ENCODE measurements around the gene EAF2.
"Not testable (repeated sequence)": the region's sequence is repeated elsewhere in the genome, so short reads cannot be mapped to it uniquely, and the experiment has no call there.

The EAF2 gene

DNA sequence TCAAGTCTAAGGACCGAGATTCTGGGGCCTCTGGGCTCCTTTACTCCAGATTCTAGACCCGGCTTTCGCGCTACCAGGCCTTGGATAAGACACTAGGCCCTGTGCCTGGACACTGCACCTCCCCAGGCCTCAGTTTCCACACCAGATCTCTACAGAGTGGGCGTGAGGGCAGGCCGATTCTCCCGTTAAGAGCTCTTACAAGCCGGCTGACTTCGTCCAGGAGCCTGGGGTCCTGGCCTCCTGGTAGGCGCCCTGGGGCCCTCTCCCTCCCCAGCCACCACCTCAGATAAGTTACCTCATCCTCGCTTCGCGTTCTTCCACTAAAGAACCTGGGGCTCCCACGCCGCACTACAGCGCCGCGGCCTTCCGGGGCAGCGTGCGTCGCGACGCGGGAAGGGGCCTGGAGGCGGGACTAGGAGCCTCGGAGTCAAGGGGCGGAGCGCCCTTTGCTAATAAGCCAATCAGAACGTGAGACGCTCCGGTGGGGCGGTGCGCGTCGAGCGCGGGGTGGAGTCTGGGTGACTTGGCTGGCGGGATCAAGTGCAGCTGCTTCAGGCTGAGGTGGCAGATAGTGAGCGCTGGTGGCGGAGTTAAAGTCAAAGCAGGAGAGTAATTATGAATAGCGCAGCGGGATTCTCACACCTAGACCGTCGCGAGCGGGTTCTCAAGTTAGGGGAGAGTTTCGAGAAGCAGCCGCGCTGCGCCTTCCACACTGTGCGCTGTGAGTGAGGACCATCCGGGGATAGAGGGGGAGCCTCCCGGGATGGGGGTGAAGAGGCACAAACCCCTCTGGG, at the start of gene EAF2, which contains the start of gene IQCB1:
Gene EAF2 (plus strand): TSS at position 539 of the 794 bp plus-strand sequence. CDS start 77 bp downstream, at position 616.
Gene IQCB1 (minus strand): TSS at position 390 of the 794 bp plus-strand sequence. CDS start 6,100 bp downstream, outside the sequence.
- DNase-seq, result peak; percentile 96

DNA sequence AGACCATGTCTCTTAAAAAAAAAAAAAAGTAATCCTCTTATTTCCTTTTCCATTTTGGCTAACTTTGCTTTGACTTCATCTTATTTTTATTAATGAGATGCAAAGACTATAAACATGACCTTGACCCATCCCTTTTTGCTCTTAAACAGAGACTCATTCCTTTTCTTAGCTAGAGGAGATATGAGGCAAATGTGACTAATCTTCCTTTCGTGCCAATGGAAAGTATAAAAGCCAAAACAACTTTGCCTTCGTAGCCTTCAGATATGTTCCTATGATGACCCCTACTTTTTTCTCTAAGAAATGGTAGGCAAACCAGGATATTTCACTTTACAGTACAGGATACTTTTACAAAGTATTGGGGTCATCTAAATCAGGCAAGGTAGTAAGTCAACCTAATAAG, 48.5 kb upstream of the EAF2 start:
- no peak for DNase-seq

DNA sequence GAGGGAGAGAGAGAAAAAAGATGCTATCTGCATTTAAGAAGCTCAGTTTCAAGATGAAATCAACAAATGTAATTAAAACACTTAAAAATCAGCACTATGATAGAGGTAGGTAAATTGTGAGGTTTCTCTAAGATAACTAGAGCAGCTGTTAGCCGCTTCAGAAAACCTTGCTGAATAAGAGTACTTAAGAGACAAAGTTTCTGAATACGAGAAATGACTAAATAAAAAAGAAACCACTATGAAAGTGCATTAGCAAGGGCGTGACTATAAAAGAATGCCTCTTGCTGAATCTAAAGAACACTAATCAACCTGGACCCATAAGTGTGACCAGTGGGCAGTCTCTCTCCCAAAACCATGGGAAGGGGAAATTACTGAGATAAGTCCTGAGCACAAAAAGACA, 41.9 kb upstream of the EAF2 start:
- DNase-seq, result no peak

DNA sequence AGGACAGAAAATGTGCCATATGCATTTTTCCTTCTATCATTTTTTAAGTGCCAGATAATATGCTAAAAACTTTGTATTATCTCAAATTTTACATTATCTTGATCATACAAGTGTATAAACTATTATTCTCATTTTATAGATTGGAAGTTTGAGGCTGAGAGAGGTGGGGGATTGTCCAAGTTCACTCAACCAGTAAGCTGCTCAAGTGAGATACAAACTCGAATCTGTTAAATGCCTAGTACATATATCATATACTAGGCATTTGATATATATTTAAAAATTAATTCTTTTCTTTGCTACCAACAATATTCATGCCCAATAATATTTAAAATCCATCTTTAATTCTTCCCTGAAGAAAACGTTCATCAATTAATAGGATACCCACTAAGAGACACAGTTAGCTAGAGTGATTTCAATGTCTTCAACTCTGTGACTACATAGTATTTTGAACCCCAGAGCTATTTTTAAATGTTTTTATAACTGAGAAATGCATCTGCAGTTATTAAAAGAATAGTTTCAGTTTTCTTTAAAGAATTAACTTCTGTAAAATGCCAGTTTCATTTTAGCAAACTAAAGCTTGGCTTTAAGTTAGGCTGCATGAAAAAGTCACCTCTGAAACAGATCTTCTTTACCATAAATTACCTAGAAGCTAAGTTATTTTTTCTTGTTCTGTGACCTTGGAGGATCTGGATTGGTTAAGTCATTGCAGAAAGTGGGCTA, 40.6 kb upstream of the EAF2 start:
- DNase-seq, result no peak

DNA sequence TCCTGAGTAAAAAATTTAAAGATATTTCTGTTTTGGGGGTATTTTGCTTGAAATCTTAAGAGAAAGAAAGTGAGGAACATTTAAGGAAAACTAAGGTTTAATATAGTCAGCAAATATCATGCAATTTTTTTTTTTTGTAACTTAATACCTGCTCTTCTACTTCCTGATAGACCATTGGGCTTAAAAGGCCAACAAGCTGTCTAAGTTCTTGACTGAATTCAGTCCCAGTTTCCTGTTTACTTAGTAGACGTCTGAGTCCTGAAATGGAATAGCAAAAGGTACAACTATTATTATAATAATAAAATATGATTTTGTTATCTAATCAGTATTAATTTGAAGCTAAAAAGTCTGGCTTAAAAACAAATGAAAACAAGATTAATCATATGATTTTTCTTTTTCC, 38.0 kb upstream of the EAF2 start:
- no peak for DNase-seq

DNA sequence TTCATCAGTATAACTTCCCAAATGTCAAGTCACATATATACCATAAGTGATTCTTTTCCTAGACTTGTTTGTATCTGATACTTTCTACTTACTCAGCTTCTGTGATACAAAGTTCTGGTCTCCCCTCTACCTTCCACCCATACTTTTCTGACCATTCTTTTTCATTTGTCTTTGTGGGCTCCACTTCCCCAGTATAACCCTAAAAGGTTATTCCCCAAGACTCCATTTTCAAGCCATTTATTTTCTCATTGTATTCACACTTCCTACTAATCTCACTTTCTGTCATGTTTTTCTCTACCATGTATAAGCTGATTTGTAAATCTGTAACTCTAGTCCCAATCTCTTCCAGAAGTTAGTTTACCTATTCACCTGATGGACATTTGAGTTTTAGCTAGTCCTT, 34.1 kb upstream of the EAF2 start:
- no peak for DNase-seq

DNA sequence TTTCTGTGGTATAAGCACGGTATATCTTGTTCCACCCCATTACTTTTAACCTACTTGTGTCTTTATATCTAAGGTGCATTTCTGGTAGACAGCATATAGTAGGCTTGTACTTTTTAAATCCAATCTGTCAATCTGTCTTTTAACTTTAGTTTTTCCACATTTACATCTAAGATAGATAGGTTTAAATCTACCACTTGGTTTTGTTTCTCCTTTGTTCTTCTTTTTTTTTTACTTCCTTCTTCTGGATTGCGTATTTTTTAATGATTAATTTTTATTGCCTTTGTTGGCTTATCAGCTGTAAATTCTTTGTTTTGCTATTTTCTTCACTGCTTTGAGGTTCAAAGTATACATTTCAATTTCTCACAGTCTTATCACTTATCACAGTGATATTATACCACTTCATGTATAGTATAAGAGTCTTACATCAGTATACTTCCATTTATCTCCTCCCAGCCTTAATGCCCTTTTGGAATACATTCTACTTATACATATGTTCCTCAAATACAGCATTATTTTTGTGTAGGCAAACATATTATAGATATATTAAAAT, 31.2 kb upstream of the EAF2 start:
- DNase-seq, result no peak

DNA sequence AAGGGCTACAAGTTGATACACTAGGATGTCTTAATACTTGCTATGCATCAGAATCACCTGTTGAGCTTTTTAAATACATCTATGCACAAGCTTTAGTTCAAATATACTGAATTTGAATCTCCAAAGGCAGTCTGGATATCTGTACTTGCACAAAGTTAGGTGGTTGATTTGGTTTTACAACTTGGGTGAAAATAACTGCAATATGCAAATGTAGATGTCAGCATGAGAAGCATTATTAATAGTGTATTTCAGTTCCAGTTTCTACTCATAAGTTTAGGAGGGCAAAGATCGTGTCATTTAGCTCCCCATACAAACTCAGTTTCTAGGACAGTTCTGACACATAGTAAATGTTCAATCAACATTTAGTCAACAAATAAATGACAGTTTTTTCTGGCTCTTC, 25.8 kb upstream of the EAF2 start:
- DNase-seq, result no peak

DNA sequence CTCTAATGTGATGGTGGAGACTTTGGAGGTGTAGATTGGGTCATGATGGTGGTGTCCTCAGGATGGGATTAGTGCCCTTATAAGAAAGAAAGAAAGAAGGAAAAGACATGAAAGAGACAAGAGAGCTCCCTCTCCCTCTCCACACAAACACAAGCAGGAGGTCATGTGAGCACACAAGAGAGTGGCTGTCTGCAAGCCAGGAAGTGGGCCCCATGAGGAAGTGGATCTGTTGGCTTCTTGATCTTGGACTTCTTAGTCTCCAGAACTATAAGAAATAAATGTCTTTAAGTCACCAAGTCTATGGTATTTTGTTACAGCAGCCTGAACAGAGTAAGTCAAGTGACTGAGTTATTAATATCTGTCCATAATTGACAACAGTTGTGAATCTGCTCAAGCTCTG, 17.3 kb upstream of the EAF2 start:
- no peak for DNase-seq

DNA sequence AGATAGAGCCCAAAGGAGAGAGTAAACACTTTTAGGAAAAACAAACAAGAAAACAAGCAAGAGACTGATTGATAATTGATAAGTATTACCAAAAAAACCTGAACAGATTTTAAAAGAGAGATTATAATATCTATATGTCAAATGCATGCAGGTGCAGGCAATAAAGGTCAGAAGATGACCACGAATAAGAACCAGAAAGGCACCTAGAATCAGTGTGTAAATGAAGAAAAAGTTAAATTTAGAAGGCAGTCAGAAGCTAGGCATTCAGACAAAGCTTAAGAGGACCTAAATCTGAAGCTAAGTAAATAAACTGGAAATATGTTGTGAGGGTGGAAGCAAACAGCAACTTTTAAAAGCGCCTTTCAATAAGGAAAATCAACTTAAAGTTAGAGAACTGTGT, 16.4 kb upstream of the EAF2 start:
- no peak for DNase-seq

DNA sequence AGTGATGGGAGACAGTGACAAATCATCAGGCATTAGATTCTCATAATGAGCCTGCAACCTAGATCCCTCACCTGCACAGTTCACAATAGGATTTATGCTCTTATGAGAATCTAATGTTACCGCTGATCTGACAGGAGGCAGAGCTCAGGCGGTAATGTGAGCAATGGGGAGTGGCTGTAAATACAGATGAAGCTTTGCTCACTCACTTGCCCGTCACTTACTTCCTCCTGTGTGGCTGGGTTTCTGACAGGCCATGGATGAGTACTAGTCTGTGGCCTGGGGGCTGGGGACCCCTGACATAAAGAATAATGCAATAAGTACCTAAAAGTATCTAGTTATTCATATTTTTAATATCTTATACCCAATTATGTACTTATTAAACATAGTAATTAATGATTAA, 15.8 kb upstream of the EAF2 start:
- DNase-seq, result no peak

DNA sequence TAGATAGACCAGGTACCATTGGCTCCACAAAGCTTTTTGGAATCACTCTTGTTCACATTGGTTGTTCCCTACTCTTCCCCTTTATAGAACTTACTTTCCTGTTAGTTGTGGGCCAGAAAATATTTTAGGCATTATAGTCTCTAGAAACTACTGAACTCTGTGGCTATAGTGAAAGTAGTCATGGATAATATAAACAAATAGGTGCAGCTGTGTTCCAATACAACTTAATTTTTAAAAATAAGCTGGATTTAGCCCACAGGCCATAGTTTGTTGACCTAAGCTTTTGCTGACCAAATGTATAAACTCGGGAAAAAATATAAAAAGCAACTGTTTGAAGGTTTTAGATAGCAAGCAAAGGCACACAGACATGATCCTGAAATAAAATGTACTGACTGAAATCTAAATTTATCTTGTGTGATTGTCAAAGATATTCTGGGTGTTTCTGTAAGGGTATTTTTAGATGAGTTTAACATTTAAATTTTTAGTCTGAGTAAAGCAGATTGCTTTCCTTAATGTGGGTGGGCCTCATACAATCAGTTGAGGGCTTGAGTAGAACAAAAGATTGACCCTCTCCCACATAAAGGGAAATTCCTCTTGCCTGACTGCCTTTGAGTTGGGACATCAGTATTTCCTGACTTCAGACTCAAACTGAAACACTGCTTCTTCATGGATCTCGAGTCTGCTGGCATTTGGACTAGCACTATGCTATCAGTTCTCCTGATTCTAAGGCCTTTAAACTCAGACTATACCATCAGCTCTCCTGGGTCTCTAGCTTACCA, 13.4 kb upstream of the EAF2 start:
- no peak for DNase-seq

DNA sequence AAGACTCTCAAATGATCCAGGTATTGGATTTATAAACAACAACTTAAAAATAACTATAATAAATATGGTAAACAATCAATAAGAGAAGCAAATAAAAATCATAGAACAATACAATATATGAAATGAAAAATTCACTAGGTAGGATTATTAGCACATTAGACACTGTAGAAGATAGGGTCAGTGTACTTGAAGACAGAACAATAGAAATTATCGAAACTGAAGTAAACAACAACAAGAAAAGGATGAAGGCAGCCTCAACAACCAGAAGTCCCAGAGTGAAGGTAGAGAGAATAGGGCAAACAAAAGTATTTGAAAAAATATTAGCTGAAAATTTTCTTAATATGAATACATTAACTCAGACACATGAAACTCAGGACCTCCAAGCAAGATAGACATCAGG, 12.0 kb upstream of the EAF2 start:
- DNase-seq, result no peak

DNA sequence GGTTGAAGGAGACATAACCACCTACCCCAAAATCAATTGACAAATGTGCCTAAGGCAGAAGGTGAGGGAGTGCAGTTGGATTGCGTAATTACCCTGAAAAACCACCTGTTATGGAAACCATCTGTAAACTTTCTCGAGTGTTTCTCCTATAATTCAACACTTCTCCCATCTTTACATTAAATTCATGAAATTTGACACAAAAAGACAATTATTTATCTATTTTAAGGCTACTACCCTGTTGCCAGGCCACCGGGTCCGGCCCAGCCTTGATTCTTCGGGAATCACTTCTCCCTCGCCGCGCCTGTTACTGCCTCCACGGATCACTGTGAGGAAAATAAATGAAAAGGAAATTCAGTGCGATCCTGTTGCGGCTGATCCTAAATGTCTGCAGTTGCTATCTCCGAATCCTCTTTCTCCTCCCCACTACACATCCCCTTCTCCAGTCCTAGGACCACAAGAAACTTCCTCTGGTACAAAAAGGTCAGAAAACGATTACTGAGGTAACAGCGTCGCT, 795 bp upstream of the EAF2 start:
- DNase-seq, result no peak

DNA sequence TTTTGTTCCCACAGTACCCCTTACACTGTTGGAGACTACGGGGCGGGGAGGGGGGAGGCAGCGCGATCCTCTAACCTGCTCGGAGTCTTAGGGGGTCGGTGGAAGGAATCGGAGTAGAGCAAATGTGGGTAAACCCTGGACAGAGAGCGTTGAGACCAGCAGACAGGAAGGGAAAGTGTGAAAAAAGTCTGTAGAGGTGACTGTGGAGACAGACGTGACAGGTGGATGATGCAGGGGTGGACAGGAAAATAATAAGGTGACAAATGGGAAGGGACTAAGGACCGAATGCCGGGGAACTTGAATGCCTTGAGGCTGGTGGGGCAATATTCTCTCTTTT, 424 bp downstream of the EAF2 start:
- DNase-seq, result no peak

DNA sequence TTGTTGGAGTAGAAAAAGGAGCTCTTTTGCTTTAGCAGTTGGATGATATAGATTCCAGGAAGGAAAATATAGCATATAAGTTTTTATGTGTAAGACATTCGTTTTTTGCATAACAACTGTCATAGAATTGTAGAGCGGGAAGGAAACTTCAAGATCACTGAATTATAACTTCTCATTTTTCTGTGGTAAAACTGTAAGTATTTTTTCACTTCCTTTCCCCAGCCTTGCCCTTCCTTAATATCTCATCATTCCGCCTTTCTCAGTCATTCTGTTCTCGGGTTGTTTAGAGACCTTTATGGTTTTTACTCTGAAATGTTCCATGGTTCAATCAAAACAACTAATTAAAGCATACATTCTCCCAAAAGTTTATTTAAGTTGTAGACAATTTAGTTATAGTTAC, 1.1 kb downstream of the EAF2 start:
- DNase-seq, result no peak

DNA sequence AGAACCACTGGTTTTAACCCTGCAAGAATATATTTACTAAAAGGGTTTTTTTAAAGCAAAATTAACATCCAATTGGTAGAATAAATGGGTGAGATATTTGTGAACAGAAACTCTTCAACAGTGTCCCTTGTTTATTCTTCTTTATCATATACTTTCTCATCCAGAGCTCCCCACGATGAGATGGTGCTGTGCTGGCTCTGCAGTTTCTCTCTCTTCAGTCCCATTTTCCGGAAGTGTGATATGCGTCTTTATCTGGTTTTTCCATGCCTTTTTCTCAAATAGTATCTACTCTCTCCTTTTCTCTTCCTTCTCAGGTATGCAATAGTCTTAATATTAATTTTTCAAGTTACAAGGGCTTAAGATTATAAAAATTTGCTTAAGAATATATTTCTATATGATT, 1.5 kb downstream of the EAF2 start:
- no peak for DNase-seq

DNA sequence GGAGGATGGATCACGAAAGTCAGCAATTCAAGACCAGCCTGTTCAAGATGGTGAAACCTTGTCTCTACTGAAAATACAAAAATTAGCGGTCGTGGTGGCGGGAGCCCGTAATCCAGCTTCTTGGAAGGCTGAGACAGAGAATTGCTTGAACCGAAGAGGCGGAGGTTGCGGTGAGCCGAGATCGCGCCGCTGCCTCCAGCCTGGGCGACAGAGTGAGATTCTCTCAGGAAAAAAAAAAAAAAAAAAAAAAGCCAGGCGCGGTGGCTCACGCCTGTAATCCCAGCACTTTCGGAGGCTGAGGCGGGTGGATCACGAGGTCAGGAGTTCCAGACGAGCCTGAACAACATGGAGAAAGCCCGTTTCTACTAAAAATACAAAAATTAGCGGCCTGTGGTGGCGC, 5.0 kb downstream of the EAF2 start:
- DNase-seq, result no peak

DNA sequence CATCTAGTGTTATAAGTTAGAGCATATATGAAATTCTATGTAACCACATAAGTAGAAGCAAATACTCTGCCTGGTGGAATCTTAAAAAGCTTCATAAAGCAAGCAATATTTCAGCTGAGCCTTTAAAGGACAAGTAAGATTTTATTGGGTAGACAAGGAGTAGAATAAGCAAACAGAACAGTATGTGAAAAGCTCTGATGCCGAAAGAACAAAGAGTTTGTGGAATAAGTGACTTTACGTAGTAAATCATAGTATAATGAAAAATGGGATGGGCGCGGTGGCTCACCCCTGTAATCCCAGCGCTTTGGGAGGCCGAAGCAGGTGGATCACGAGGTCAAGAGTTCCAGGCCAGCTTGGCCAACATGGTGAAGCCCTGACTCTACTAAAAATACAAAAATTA, 9.9 kb downstream of the EAF2 start:
- no peak for DNase-seq

DNA sequence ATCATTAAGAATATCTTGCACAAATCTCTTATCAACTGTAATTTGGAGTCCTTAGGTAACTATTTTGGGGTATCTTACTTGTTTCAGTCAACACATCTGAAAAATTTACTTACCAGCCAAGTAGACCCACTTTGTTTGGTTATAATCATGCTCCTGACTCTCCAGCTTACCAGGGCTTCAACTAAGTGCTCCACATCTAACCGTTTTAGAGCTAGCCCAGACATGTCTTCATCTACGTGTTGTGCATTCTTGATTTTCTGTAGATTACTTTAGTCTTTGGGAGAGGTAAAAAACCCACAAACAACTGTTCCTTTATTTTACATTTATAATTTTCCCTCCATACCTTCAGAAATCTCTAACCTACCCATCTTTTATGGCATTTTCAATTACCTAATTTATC, 17.2 kb downstream of the EAF2 start:
- no peak for DNase-seq

DNA sequence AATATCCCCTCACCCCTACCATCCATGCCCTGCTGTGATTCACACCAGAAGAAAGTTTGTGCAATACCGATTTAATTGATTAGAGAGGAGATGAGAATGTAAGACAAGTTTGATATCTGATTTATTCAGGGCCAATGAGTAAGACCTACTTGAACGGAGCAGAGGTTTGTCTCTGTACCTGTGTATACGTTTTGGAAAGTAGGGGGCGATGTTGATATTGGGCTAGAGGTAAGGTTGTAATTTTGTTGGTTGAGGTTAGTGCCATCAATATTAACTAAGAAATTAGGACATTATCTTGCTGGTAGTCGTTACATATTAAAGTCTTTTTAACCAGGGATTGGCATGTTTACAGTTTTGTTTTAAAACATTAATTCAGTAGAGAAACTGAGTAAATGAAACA, 20.5 kb downstream of the EAF2 start:
- no peak for DNase-seq

DNA sequence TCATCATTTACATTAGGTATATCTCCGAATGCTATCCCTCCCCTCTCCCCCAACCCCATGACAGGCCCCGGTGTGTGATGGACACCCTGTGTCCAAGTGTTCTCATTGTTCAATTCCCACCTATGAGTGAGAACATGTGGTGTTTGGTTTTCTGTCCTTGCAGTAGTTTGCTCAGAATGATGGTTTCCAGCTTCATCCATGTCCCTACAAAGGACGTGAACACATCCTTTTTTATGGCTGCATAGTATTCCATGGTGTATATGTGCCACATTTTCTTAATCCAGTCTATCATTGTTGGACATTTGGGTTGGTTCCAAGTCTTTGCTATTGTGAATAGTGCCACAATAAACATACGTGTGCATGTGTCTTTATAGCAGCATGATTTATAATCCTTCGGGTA, 22.8 kb downstream of the EAF2 start:
- DNase-seq, result not testable (repeated sequence)

DNA sequence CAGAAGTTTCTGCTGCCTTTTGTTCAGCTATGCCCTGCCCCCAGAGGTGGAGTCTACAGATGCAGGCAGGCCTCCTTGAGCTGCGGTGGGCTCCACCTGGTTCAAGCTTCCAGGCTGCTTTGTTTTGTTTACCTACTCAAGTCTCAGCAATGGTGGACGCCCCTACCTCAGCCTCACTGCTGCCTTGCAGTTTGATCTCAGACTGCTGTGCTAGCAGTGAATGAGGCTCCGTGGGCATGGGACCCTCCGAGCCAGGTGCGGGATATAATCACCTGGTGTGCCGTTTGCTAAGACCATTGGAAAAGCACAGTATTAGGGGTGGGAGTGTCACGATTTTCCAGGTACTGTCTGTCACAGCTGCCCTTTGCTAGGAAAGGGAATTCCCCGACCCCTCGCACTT, 28.2 kb downstream of the EAF2 start:
- not testable (repeated sequence) for DNase-seq

Data from CD4-positive, alpha-beta T cell treated with Interleukin-15 for 1 hour (primary cell).